ENCODE measurements around the gene IL10RB. TPM values are rescaled to one million over a fixed set of nuclear protein-coding genes. Genes with fewer than 3 reads are reported as not detected.

IL10RB gene
- total and polyA plus RNA-seq, 10 of the 15 experiments (the other 5 are each of a cell fraction or from before 2014, with no cell fraction given), result 15.0 to 55.1 (median 34.9) TPM

GRCh38 chr21:33293136-33293535, 27.0 kb downstream of the IL10RB start:
- DNase-seq (ENCODE audit: low read depth, low spot score) (no peak), FAIRE-seq (no peak), ATAC-seq (no peak)
- no peak for TF ChIP-seq RAD21 (IDR thresholded peaks at IDR 0.05; ENCODE audit: insufficient read depth, low read depth, low read length)
- no peak for TF ChIP-seq CBX3 (IDR thresholded peaks at IDR 0.05; ENCODE audit: borderline replicate concordance, low read depth)
- no peak for TF ChIP-seq NBN (IDR thresholded peaks at IDR 0.05)
- TF ChIP-seq PBX3 (IDR thresholded peaks at IDR 0.05; ENCODE audit: insufficient replicate concordance, low read depth, low read length), result no peak
- in situ Hi-C loops (cut with MboI) (no loop called here), intact Hi-C loops (cut with micrococcal nuclease; ENCODE audit: unreplicated experiment) (no loop called here)
- Histone ChIP-seq H3K27me3 (replicated peaks in 1 of 2; ENCODE audit: control insufficient read depth in 2 of 2, insufficient read depth in 2 of 2, low read length in 1 of 2) (no peaks in the 10 kb centered on the region), H3K4me3 (no peak overlapping the region), H3K36me3 (ENCODE audit: control insufficient read depth in 2 of 2, insufficient read depth in 2 of 2, low read length in 1 of 2) (peaks cover 4 to 12% of the 10 kb centered on the region in 2 experiments; a peak in 3 of 4 replicates), H2AFZ (ENCODE audit: control insufficient read depth, low read depth, low read length) (no peak overlapping the region), H3K9me3 (replicated peaks; ENCODE audit: control insufficient read depth, insufficient read depth, low read length) (no peaks in the 10 kb centered on the region), H4K20me1 (ENCODE audit: control insufficient read depth, insufficient read depth) (no peaks in the 10 kb centered on the region), H3K9ac (ENCODE audit: control insufficient read depth, insufficient read depth, low read length) (no peak overlapping the region), H3K4me2 (ENCODE audit: control insufficient read depth, insufficient read depth) (no peak overlapping the region), H3K27ac (ENCODE audit: control insufficient read depth, insufficient read depth) (no peak overlapping the region), H3K79me2 (ENCODE audit: control insufficient read depth, insufficient read depth, low read length) (no peaks in the 10 kb centered on the region), H3K4me1 (ENCODE audit: control insufficient read depth, insufficient read depth, low read length) (peaks cover 9% of the 10 kb centered on the region)
- no TSS peak for BruUV-seq (replicated peaks)
- POLR2A ChIA-PET, result no interaction called here
- 78% methylated on average over 7 of the region's 7 CpGs for WGBS (ENCODE audit: insufficient coverage, insufficient replicate concordance, low lambda C conversion rate, missing lambda C conversion rate)
- RAD21 ChIA-PET (ENCODE audit: unreplicated experiment), result no interaction called here
- SMC1A ChIA-PET (ENCODE audit: uncharacterized antibody, unreplicated experiment), result no interaction called here
- CTCF ChIA-PET, result no interaction called here

- DNase-seq (ENCODE audit: low read depth, low spot score) (no peak), ATAC-seq (no peak), FAIRE-seq (no peak)
- Histone ChIP-seq H3K27me3 (replicated peaks in 1 of 2; ENCODE audit: control insufficient read depth in 2 of 2, insufficient read depth in 2 of 2, low read length in 1 of 2) (no peaks in the 10 kb centered on the region), H2AFZ (ENCODE audit: control insufficient read depth, low read depth, low read length) (no peak overlapping the region), H4K20me1 (ENCODE audit: control insufficient read depth, insufficient read depth) (no peaks in the 10 kb centered on the region), H3K9me3 (replicated peaks; ENCODE audit: control insufficient read depth, insufficient read depth, low read length) (no peaks in the 10 kb centered on the region), H3K4me2 (ENCODE audit: control insufficient read depth, insufficient read depth) (no peak overlapping the region), H3K4me3 (no peak overlapping the region), H3K79me2 (ENCODE audit: control insufficient read depth, insufficient read depth, low read length) (no peaks in the 10 kb centered on the region), H3K36me3 (ENCODE audit: control insufficient read depth in 2 of 2, insufficient read depth in 2 of 2, low read length in 1 of 2) (peaks cover 4 to 12% of the 10 kb centered on the region in 2 experiments; a peak in 3 of 4 replicates), H3K9ac (ENCODE audit: control insufficient read depth, insufficient read depth, low read length) (no peak overlapping the region), H3K4me1 (ENCODE audit: control insufficient read depth, insufficient read depth, low read length) (peaks cover 12% of the 10 kb centered on the region), H3K27ac (ENCODE audit: control insufficient read depth, insufficient read depth) (no peak overlapping the region)
- 61% methylated on average over 7 of the region's 7 CpGs for WGBS (ENCODE audit: insufficient coverage, insufficient replicate concordance, low lambda C conversion rate, missing lambda C conversion rate)
- intact Hi-C loops (cut with micrococcal nuclease; ENCODE audit: unreplicated experiment) (no loop called here), in situ Hi-C loops (cut with MboI) (no loop called here)
- TF ChIP-seq NFYA (IDR thresholded peaks at IDR 0.05; ENCODE audit: borderline replicate concordance, low read depth, low read length) (no peak), KLF5 (IDR thresholded peaks at IDR 0.05; ENCODE audit: partially characterized antibody) (no peak), POLR2A (IDR thresholded peaks at IDR 0.05; ENCODE audit: low read depth, low read length) (no peak), TCF12 (IDR thresholded peaks at IDR 0.05; ENCODE audit: low read depth, low read length) (no peak), NFXL1 (IDR thresholded peaks at IDR 0.05; ENCODE audit: borderline replicate concordance) (no peak), NRF1 (conservative IDR thresholded peaks at IDR 0.05; ENCODE audit: low read depth, low read length) (no peak), SUZ12 (IDR thresholded peaks at IDR 0.05; ENCODE audit: unreplicated experiment) (no peak), NBN (IDR thresholded peaks at IDR 0.05) (no peak), PML (IDR thresholded peaks at IDR 0.05; ENCODE audit: low read length) (no peak), ZSCAN29 (IDR thresholded peaks at IDR 0.05) (no peak), CEBPB (IDR thresholded peaks at IDR 0.05; ENCODE audit: borderline replicate concordance in 1 of 2, low read depth in 2 of 2, low read length in 2 of 2) (no peak), BHLHE40 (IDR thresholded peaks at IDR 0.05; ENCODE audit: borderline replicate concordance in 1 of 2, low read depth in 2 of 2, low read length in 1 of 2) (no peak), BCL11A (IDR thresholded peaks at IDR 0.05; ENCODE audit: low read depth, low read length) (no peak), BRCA1 (IDR thresholded peaks at IDR 0.05; ENCODE audit: low read depth, low read length) (no peak), YBX1 (IDR thresholded peaks at IDR 0.05) (no peak), PAX5 (IDR thresholded peaks at IDR 0.05; ENCODE audit: borderline replicate concordance, low read depth, low read length) (no peak), ZNF274 (IDR thresholded peaks at IDR 0.05; ENCODE audit: insufficient read depth, insufficient read length) (no peak), SRF (IDR thresholded peaks at IDR 0.05; ENCODE audit: low read depth in 2 of 2, low read length in 2 of 2) (no peak)
- SMC1A ChIA-PET (ENCODE audit: uncharacterized antibody, unreplicated experiment), result no interaction called here
- RAD21 ChIA-PET (ENCODE audit: unreplicated experiment), result interaction anchor here (1.0 kb wide), 1 partner anchor 15 kb away, joined by 3 read pairs; no protein-coding TSS in a partner anchor
- POLR2A ChIA-PET, result no interaction called here
- BruUV-seq (replicated peaks), result no TSS peak
- CTCF ChIA-PET, result interaction anchor here (1.0 kb wide), 1 partner anchor 97 kb away, joined by 4 read pairs; no protein-coding TSS in a partner anchor
These were observed 27.6 kb downstream of the IL10RB start for GRCh38 chr21:33293811-33294216.
